Measurements from ENCODE around the gene MBNL2.

Gene MBNL2

DNA sequence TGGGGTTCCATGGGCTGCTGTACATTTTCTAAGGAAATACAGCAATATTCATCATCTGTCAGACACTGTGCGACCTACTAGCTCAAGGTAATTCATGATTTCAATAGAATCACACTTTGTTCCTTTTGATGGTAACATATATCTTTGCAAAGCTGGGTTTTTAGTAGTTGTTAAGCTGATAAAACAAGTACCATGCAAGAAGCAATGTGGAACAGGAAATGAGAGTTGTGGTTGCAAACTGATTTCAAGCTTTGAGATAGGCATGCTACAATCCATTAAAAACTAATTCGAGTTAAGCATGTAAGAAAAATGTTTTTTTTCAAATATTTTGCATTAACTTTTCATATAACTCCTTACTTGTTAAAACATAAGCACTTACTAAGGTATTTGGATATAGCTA is 6.8 kb upstream of the MBNL2 start:
- TF ChIP-seq, protein P1, sequence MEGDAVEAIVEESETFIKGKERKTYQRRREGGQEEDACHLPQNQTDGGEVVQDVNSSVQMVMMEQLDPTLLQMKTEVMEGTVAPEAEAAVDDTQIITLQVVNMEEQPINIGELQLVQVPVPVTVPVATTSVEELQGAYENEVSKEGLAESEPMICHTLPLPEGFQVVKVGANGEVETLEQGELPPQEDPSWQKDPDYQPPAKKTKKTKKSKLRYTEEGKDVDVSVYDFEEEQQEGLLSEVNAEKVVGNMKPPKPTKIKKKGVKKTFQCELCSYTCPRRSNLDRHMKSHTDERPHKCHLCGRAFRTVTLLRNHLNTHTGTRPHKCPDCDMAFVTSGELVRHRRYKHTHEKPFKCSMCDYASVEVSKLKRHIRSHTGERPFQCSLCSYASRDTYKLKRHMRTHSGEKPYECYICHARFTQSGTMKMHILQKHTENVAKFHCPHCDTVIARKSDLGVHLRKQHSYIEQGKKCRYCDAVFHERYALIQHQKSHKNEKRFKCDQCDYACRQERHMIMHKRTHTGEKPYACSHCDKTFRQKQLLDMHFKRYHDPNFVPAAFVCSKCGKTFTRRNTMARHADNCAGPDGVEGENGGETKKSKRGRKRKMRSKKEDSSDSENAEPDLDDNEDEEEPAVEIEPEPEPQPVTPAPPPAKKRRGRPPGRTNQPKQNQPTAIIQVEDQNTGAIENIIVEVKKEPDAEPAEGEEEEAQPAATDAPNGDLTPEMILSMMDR (IDR thresholded peaks at IDR 0.05; ENCODE audit: insufficient read depth, low read length, poor library complexity, severe bottlenecking): no peak
- no peak for TF ChIP-seq EZH2phosphoT487 (conservative IDR thresholded peaks at IDR 0.05; ENCODE audit: low read length)
- H3K36me3 ChIP-seq (ENCODE audit: low read length): no peaks in the 10 kb centered on the region

DNA sequence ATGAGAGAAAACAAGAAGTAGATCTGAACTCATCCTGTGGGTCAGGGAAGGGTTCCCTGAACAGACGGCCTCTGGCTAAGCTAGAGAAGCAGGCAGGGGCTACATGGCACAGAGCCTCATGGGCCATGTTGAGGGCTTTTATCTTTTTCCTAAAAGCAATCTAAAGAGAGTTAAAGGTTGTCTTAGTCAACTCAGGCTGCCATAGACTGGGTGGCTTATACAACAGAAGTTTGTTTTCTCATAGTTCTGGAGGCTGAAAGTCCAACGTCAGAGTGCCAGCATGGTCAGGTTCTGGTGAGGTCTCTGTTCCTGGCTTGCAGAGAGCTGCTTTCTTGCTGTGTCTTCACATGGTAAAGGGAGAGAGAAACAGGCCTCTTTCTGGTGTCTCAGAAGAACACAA is 2.9 kb upstream of the MBNL2 start:
- Histone ChIP-seq H3K9ac (ENCODE audit: low read length) (no peak overlapping the region), H3K27me3 (ENCODE audit: low read length) (no peaks in the 10 kb centered on the region), H3K9me2 (replicated peaks; ENCODE audit: insufficient read depth, low read length) (no peaks in the 10 kb centered on the region), H3F3A (ENCODE audit: insufficient read depth) (no peaks in the 10 kb centered on the region; the same call in 1 of the 2 replicates), H3K27ac (ENCODE audit: low read depth, low read length) (no peak overlapping the region), H3K4me3 (ENCODE audit: insufficient read depth, low read length, poor library complexity, severe bottlenecking) (no peak overlapping the region), H4K20me1 (ENCODE audit: low read depth, low read length) (no peaks in the 10 kb centered on the region), H3K79me2 (ENCODE audit: insufficient read depth, low read length) (peaks cover 10% of the 10 kb centered on the region; the same call in 1 of the 2 replicates), H3K36me3 (ENCODE audit: low read length) (no peaks in the 10 kb centered on the region), H3K9me3 (ENCODE audit: insufficient read depth, low read length) (no peaks in the 10 kb centered on the region), H3K4me2 (ENCODE audit: low read depth, low read length, poor library complexity, severe bottlenecking) (no peak overlapping the region), H2AFZ (ENCODE audit: low read depth, low read length, severe bottlenecking) (no peak overlapping the region)
- TF ChIP-seq EZH2phosphoT487 (conservative IDR thresholded peaks at IDR 0.05; ENCODE audit: low read length): no peak
- TF ChIP-seq, protein P1 (IDR thresholded peaks at IDR 0.05; ENCODE audit: insufficient read depth, low read length, poor library complexity, severe bottlenecking): no peak

More for the DNA sequence above, 6.8 kb upstream of the MBNL2 start:
- Histone ChIP-seq H3K9me3 (ENCODE audit: insufficient read depth, low read length) (no peaks in the 10 kb centered on the region), H3K27me3 (ENCODE audit: low read length) (no peaks in the 10 kb centered on the region), H3F3A (ENCODE audit: insufficient read depth) (no peaks in the 10 kb centered on the region), H3K4me2 (ENCODE audit: low read depth, low read length, poor library complexity, severe bottlenecking) (no peak overlapping the region), H3K9ac (ENCODE audit: low read length) (no peak overlapping the region), H4K20me1 (ENCODE audit: low read depth, low read length) (no peaks in the 10 kb centered on the region), H3K9me2 (replicated peaks; ENCODE audit: insufficient read depth, low read length) (no peaks in the 10 kb centered on the region), H2AFZ (ENCODE audit: low read depth, low read length, severe bottlenecking) (no peak overlapping the region), H3K27ac (ENCODE audit: low read depth, low read length) (no peak overlapping the region), H3K4me3 (ENCODE audit: insufficient read depth, low read length, poor library complexity, severe bottlenecking) (no peak overlapping the region), H3K79me2 (ENCODE audit: insufficient read depth, low read length) (no peaks in the 10 kb centered on the region)

DNA sequence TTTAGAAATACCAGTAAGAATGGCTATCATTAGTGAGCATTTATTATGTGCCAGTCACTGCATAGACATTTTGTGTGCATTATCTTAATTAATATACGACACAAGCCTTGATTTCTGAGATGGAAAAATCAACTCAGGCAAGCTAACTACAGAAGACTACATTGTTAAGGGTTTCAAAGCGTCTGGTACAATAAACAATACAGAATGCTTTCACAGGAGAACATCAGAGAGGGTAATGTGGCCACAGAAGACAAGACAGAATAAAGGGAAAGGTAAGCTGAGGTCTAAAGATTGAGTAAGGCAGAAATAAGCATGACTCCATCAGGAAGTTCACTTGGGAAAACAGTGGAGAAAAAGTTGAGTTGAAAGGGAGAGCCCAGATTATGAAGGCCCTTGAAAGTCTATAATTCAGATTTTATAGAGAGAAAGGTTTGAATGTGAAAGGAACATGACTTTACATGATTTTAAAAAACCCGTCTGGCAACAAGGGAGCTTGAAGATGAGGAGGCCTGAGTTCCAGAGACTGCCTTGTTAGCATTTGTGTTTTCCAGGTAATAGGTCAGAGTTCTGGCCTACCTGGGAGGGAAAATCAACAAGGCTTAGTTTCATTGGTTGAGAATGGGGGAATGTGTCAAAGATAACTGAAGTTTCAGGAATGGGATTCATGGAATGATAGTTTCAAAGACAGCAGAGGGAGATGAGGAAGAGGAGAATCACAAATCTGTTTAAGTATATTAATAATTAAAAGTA is 1.8 kb upstream of the MBNL2 start:
- Histone ChIP-seq H3K36me3 (ENCODE audit: low read length) (no peaks in the 10 kb centered on the region), H3F3A (ENCODE audit: insufficient read depth) (no peaks in the 10 kb centered on the region; the same call in 1 of the 2 replicates), H4K20me1 (ENCODE audit: low read depth, low read length) (no peaks in the 10 kb centered on the region), H3K9me2 (replicated peaks; ENCODE audit: insufficient read depth, low read length) (no peaks in the 10 kb centered on the region), H3K4me3 (ENCODE audit: insufficient read depth, low read length, poor library complexity, severe bottlenecking) (no peak overlapping the region), H3K9ac (ENCODE audit: low read length) (no peak overlapping the region), H3K4me2 (ENCODE audit: low read depth, low read length, poor library complexity, severe bottlenecking) (no peak overlapping the region), H3K27ac (ENCODE audit: low read depth, low read length) (no peak overlapping the region), H3K9me3 (ENCODE audit: insufficient read depth, low read length) (no peaks in the 10 kb centered on the region), H2AFZ (ENCODE audit: low read depth, low read length, severe bottlenecking) (no peak overlapping the region), H3K27me3 (ENCODE audit: low read length) (no peaks in the 10 kb centered on the region), H3K79me2 (ENCODE audit: insufficient read depth, low read length) (peaks cover 10% of the 10 kb centered on the region; the same call in 1 of the 2 replicates)
- TF ChIP-seq, protein P1 (IDR thresholded peaks at IDR 0.05; ENCODE audit: insufficient read depth, low read length, poor library complexity, severe bottlenecking): no peak
